Measurements from ENCODE around the gene KRTCAP2.

The KRTCAP2 gene

DNA sequence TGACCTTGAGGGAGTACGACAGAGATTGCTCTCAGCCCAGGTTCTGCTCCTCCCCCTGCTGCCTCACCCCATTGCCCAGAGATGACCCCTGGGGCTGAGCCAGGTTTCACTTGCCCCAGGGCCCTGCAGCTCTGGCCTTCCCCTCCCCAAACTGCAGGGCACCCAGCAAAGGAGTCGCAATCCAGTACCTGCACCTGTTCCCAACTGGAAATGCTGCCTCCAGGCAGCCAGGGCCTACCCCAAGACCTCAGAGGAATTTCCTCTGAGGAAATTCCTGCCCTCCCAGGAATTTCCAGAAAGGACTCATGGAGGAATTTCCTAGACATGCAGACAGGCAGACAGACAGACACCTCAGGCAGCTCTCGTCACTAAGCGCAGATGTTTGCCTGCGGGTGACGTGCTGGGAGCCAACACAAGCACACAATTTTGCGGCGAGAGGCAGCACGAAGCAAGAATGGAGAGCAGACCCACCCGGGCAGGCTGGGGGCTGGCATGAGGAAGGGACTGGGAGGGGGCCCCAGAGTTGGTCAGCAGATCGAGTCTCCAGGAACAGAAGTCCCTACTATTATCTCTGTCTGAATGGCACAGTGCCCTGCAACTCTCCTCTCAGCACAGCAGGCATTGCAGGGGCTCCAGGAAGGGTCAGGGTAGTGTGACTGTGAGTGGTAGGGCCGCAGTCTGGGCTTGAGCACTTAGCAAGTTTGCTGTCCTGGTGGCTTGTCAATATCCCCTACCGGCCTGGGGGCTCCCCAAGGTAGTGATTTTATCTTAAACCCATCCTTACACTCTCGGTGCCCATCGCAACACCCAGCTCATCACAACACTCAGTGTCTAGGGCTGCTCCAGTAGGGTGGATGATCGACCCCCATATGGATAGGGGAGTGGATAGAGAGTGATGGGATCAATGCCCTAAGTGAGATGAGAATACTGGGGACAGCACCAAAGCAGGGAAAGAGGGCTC, 48.3 kb downstream of the KRTCAP2 start:
- Histone ChIP-seq H3K79me2 (ENCODE audit: low read length) (no peaks in the 10 kb centered on the region), H3K4me1 (ENCODE audit: low read length) (peaks cover 5% of the 10 kb centered on the region; the same call in 1 of the 2 replicates), H3K27ac (ENCODE audit: low read length) (no peak overlapping the region), H3K4me3 (ENCODE audit: low read length) (no peak overlapping the region), H4K20me1 (ENCODE audit: insufficient read depth, low read length) (no peaks in the 10 kb centered on the region), H2AFZ (ENCODE audit: low read length) (no peak overlapping the region), H3K36me3 (replicated peaks; ENCODE audit: insufficient read depth, low read length) (no peaks in the 10 kb centered on the region), H3F3A (ENCODE audit: insufficient read depth, low read length) (no peaks in the 10 kb centered on the region), H3K27me3 (replicated peaks; ENCODE audit: insufficient read depth, low read length) (peaks cover 99% of the 10 kb centered on the region), H3K9me2 (replicated peaks; ENCODE audit: insufficient read depth, low read length) (no peaks in the 10 kb centered on the region), H3K9me3 (replicated peaks; ENCODE audit: insufficient read depth, low read length) (no peaks in the 10 kb centered on the region), H3K9ac (ENCODE audit: low read length) (no peak overlapping the region), H3K4me2 (ENCODE audit: low read depth, low read length) (no peak overlapping the region)
- TF ChIP-seq EZH2 (optimal IDR thresholded peaks at IDR 0.05; ENCODE audit: low read depth, low read length) (no peak), EZH2phosphoT487 (IDR thresholded peaks at IDR 0.05; ENCODE audit: low read length) (no peak)
- DNase-seq: no peak

DNA sequence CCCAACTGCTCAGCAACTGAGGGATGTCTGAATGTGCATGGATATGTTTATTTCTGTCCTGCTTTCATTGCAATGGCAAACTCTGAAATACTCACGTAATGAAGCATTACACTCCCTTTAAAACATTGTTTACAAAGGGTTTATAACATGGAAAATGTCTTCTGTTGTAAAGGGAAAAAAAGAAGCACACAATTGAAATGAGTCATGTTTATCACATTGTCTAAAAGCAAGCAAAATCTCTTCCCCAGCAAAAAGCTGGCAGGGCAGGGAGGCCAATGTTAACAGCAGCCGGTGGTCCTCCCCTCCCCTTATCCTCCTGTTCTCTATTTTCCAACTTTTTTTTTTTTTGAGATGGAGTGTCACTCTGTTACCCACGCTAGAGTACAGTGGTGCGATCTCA, 49.3 kb downstream of the KRTCAP2 start:
- Histone ChIP-seq H3F3A (ENCODE audit: insufficient read depth, low read length) (0 out of 2 replicates have a peak, but pooled peaks cover under 1% of the 10 kb centered on the region), H3K9me2 (replicated peaks; ENCODE audit: insufficient read depth, low read length) (no peaks in the 10 kb centered on the region), H3K9me3 (replicated peaks; ENCODE audit: insufficient read depth, low read length) (no peaks in the 10 kb centered on the region), H3K79me2 (ENCODE audit: low read length) (no peaks in the 10 kb centered on the region), H3K27me3 (replicated peaks; ENCODE audit: insufficient read depth, low read length) (peaks cover 99% of the 10 kb centered on the region), H3K4me3 (ENCODE audit: low read length) (no peak overlapping the region), H3K4me2 (ENCODE audit: low read depth, low read length) (no peak overlapping the region), H3K4me1 (ENCODE audit: low read length) (peaks cover 5% of the 10 kb centered on the region; the same call in 1 of the 2 replicates), H3K27ac (ENCODE audit: low read length) (no peak overlapping the region), H2AFZ (ENCODE audit: low read length) (no peak overlapping the region), H3K9ac (ENCODE audit: low read length) (no peak overlapping the region), H4K20me1 (ENCODE audit: insufficient read depth, low read length) (no peaks in the 10 kb centered on the region), H3K36me3 (replicated peaks; ENCODE audit: insufficient read depth, low read length) (no peaks in the 10 kb centered on the region)
- no peak for DNase-seq
- TF ChIP-seq, protein P1, sequence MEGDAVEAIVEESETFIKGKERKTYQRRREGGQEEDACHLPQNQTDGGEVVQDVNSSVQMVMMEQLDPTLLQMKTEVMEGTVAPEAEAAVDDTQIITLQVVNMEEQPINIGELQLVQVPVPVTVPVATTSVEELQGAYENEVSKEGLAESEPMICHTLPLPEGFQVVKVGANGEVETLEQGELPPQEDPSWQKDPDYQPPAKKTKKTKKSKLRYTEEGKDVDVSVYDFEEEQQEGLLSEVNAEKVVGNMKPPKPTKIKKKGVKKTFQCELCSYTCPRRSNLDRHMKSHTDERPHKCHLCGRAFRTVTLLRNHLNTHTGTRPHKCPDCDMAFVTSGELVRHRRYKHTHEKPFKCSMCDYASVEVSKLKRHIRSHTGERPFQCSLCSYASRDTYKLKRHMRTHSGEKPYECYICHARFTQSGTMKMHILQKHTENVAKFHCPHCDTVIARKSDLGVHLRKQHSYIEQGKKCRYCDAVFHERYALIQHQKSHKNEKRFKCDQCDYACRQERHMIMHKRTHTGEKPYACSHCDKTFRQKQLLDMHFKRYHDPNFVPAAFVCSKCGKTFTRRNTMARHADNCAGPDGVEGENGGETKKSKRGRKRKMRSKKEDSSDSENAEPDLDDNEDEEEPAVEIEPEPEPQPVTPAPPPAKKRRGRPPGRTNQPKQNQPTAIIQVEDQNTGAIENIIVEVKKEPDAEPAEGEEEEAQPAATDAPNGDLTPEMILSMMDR (IDR thresholded peaks at IDR 0.05; ENCODE audit: low read length): no peak
- TF ChIP-seq EZH2 (optimal IDR thresholded peaks at IDR 0.05; ENCODE audit: low read depth, low read length) (no peak), EZH2phosphoT487 (IDR thresholded peaks at IDR 0.05; ENCODE audit: low read length) (no peak)

DNA sequence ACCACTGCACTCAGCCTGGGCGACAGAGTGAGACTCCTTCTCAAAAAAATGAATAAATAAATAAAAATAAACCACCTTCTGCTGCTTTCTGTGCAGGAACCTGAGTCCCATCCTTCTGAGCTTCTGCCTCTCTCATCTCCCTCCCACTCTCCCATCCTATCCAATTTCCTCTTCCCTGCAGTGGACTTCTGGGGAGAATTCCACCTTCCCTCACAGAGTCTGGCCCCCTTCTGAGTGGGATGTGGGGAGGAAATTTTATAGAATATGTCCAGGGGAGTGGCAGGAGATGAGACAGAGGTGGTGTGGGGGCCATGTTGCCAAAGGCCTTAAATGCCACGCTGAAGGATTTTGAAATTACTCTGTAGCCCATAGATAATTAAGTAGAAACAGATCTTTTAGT, 50.8 kb downstream of the KRTCAP2 start:
- Histone ChIP-seq H3K27me3 (replicated peaks; ENCODE audit: insufficient read depth, low read length) (peaks cover 93% of the 10 kb centered on the region), H4K20me1 (ENCODE audit: insufficient read depth, low read length) (no peaks in the 10 kb centered on the region), H3K9me2 (replicated peaks; ENCODE audit: insufficient read depth, low read length) (no peaks in the 10 kb centered on the region), H3K9ac (ENCODE audit: low read length) (no peak overlapping the region), H3F3A (ENCODE audit: insufficient read depth, low read length) (peaks cover 13% of the 10 kb centered on the region; the same call in 1 of the 2 replicates), H3K4me2 (ENCODE audit: low read depth, low read length) (no peak overlapping the region), H3K4me3 (ENCODE audit: low read length) (no peak overlapping the region), H2AFZ (ENCODE audit: low read length) (no peak overlapping the region), H3K4me1 (ENCODE audit: low read length) (peaks cover 18% of the 10 kb centered on the region), H3K9me3 (replicated peaks; ENCODE audit: insufficient read depth, low read length) (no peaks in the 10 kb centered on the region), H3K36me3 (replicated peaks; ENCODE audit: insufficient read depth, low read length) (no peaks in the 10 kb centered on the region), H3K79me2 (ENCODE audit: low read length) (no peaks in the 10 kb centered on the region), H3K27ac (ENCODE audit: low read length) (no peak overlapping the region)
- TF ChIP-seq, protein P1 (IDR thresholded peaks at IDR 0.05; ENCODE audit: low read length): no peak
- TF ChIP-seq EZH2phosphoT487 (IDR thresholded peaks at IDR 0.05; ENCODE audit: low read length): no peak
- TF ChIP-seq EZH2 (optimal IDR thresholded peaks at IDR 0.05; ENCODE audit: low read depth, low read length): no peak
- DNase-seq: no peak
